Neural progenitor cell (in vitro differentiated cells): Measurements from ENCODE around the gene KRTAP1-1. TPM values are rescaled to one million over a fixed set of nuclear protein-coding genes. Genes with fewer than 3 reads are reported as not detected.
"Not testable (repeated sequence)": the region's sequence is repeated elsewhere in the genome, so short reads cannot be mapped to it uniquely, and the experiment has no call there.

Experiments
- DNase-seq: peaks from one replicate; pipeline ENCODE4 v3.0.0-alpha.2; 2016; ENCODE audit warnings: low spot score
- H2AFZ ChIP-seq: fragments of 200-600 bp; sonication (generic); replicated peaks from 2 replicates; pipeline ENCODE4 v1.6.1; 2016; ENCODE audit warnings: antibody characterized with exemption
- H3F3A ChIP-seq: fragments of 200-600 bp; sonication (generic); 2 replicates; pipeline ENCODE4 v1.6.1; 2016; ENCODE audit warnings: antibody characterized with exemption, low read depth
- H3K27ac ChIP-seq: fragments of 200-600 bp; sonication (generic); 2 replicates; pipeline ENCODE4 v1.5.1; 2016; ENCODE audit warnings: mild to moderate bottlenecking
- H3K27me3 ChIP-seq: fragments of 200-600 bp; sonication (generic); 2 replicates; pipeline ENCODE4 v1.6.1; 2016; ENCODE audit warnings: mild to moderate bottlenecking, moderate library complexity
- H3K36me3 ChIP-seq: fragments of 200-600 bp; sonication (generic); 2 replicates; pipeline ENCODE4 v1.5.1; 2016
- H3K4me1 ChIP-seq: fragments of 200-600 bp; sonication (generic); 2 replicates; pipeline ENCODE4 v1.6.1; 2016; ENCODE audit warnings: mixed run types
- H3K4me2 ChIP-seq: fragments of 200-600 bp; sonication (generic); 2 replicates; pipeline ENCODE4 v1.6.1; 2016
- H3K4me3 ChIP-seq: fragments of 200-600 bp; sonication (generic); 2 replicates; pipeline ENCODE4 v1.5.1; 2016
- H3K79me2 ChIP-seq: fragments of 200-600 bp; sonication (generic); 2 replicates; pipeline ENCODE4 v1.6.1; 2016; ENCODE audit warnings: low read depth
- H3K9ac ChIP-seq: fragments of 200-600 bp; sonication (generic); 2 replicates; pipeline ENCODE4 v1.6.1; 2016
- H3K9me3 ChIP-seq: fragments of 200-600 bp; sonication (generic); 2 replicates; pipeline ENCODE4 v1.5.1; 2016; ENCODE audit warnings: low read depth
- H4K20me1 ChIP-seq: fragments of 200-600 bp; sonication (generic); 2 replicates; pipeline ENCODE4 v1.6.1; 2016; ENCODE audit warnings: low read depth
- H3K27ac Mint-ChIP-seq: 3 replicates; pipeline ENCODE4 v1.8.0; 2021; ENCODE audit warnings: mixed read lengths
- H3K27me3 Mint-ChIP-seq: 2 replicates; pipeline ENCODE4 v1.8.0; 2022; ENCODE audit warnings: low read depth, mild to moderate bottlenecking, inconsistent platforms, moderate library complexity, mixed read lengths; ENCODE audit not compliant: insufficient read depth
- H3K36me3 Mint-ChIP-seq: 3 replicates; pipeline ENCODE4 v1.8.0; 2021; ENCODE audit warnings: mixed read lengths
- H3K4me1 Mint-ChIP-seq: 3 replicates; pipeline ENCODE4 v1.8.0; 2021; ENCODE audit warnings: mixed read lengths
- H3K4me3 Mint-ChIP-seq: 3 replicates; pipeline ENCODE4 v1.8.0; 2021; ENCODE audit warnings: mild to moderate bottlenecking, moderate library complexity, mixed read lengths
- H3K9me3 Mint-ChIP-seq: 3 replicates; pipeline ENCODE4 v1.8.0; 2020; ENCODE audit warnings: mixed read lengths
- CTCF ChIP-seq: fragments of 200-600 bp; sonication (generic); IDR thresholded peaks from 2 replicates; pipeline ENCODE4 v1.5.1; 2017; ENCODE audit warnings: antibody characterized with exemption, mild to moderate bottlenecking
- EZH2 ChIP-seq: fragments of 200-600 bp; sonication (generic); IDR thresholded peaks from 2 replicates; pipeline ENCODE4 v1.6.1; 2017; ENCODE audit warnings: antibody characterized with exemption, mild to moderate bottlenecking, moderate library complexity
- EZH2phosphoT487 ChIP-seq: fragments of 200-600 bp; sonication (generic); IDR thresholded peaks from 2 replicates; pipeline ENCODE4 v1.6.1; 2017; ENCODE audit warnings: antibody characterized with exemption
- total RNA-seq: library from RNA; depleted of rRNA; stranded (reverse); fragments of >200 nt; gene quantifications from 2 replicates; pipeline ENCODE4 v1.2.3, GENCODE V29; 2015; ENCODE audit warnings: low replicate concordance

The KRTAP1-1 gene
- total RNA-seq, 1 donor from 2014 or later, result not detected

- no peak for TF ChIP-seq EZH2phosphoT487
- no peak overlapping the region for H2AFZ ChIP-seq
- no peak overlapping the region for H3K4me3 ChIP-seq
- Mint-ChIP-seq H3K27me3 (no peaks in the 10 kb centered on the region), H3K27ac (no peak overlapping the region), H3K4me3 (no peak overlapping the region), H3K36me3 (no peaks in the 10 kb centered on the region), H3K9me3 (no peaks in the 10 kb centered on the region), H3K4me1 (peaks cover 4% of the 10 kb centered on the region)
- no peaks in the 10 kb centered on the region for H3K79me2 ChIP-seq
- no peaks in the 10 kb centered on the region for H3K4me1 ChIP-seq
- no peak overlapping the region for H3K27ac ChIP-seq
- no peak for DNase-seq
- no peaks in the 10 kb centered on the region for H3K36me3 ChIP-seq
- H3K4me2 ChIP-seq, result no peak overlapping the region
- H3K9me3 ChIP-seq, result no peaks in the 10 kb centered on the region
- H4K20me1 ChIP-seq, result no peaks in the 10 kb centered on the region
- no peak overlapping the region for H3K9ac ChIP-seq
- H3F3A ChIP-seq, result no peaks in the 10 kb centered on the region
- H3K27me3 ChIP-seq, result no peaks in the 10 kb centered on the region
Measured at GRCh38 chr17:41054025-41054424, 12.8 kb upstream of the KRTAP1-1 start.

- Histone ChIP-seq H4K20me1 (no peaks in the 10 kb centered on the region), H3K4me1 (no peaks in the 10 kb centered on the region), H3K4me3 (no peak overlapping the region), H3K79me2 (no peaks in the 10 kb centered on the region), H3F3A (no peaks in the 10 kb centered on the region), H3K9ac (no peak overlapping the region), H3K27me3 (no peaks in the 10 kb centered on the region), H3K4me2 (no peak overlapping the region), H2AFZ (no peak overlapping the region), H3K36me3 (no peaks in the 10 kb centered on the region), H3K9me3 (no peaks in the 10 kb centered on the region), H3K27ac (no peak overlapping the region)
- H3K4me1 Mint-ChIP-seq, result peaks cover 5% of the 10 kb centered on the region
- no peak for DNase-seq
- H3K27me3 Mint-ChIP-seq, result no peaks in the 10 kb centered on the region
- no peaks in the 10 kb centered on the region for H3K9me3 Mint-ChIP-seq
- H3K27ac Mint-ChIP-seq, result no peak overlapping the region
- H3K4me3 Mint-ChIP-seq, result no peak overlapping the region
- no peak for TF ChIP-seq EZH2phosphoT487
- no peak for TF ChIP-seq EZH2
- TF ChIP-seq CTCF, result no peak
- no peaks in the 10 kb centered on the region for H3K36me3 Mint-ChIP-seq
Measured at GRCh38 chr17:41052566-41052965, 11.3 kb upstream of the KRTAP1-1 start.

GRCh38 chr17:41049110-41049509 is 7.9 kb upstream of the KRTAP1-1 start:
- Mint-ChIP-seq H3K4me3 (no peak overlapping the region), H3K27ac (no peak overlapping the region), H3K27me3 (peaks cover 1% of the 10 kb centered on the region), H3K9me3 (no peaks in the 10 kb centered on the region), H3K4me1 (peaks cover 5% of the 10 kb centered on the region), H3K36me3 (no peaks in the 10 kb centered on the region)
- Histone ChIP-seq H3K9me3 (no peaks in the 10 kb centered on the region), H3F3A (no peaks in the 10 kb centered on the region), H3K27ac (no peak overlapping the region), H3K4me3 (no peak overlapping the region), H3K9ac (no peak overlapping the region), H3K27me3 (no peaks in the 10 kb centered on the region), H3K36me3 (no peaks in the 10 kb centered on the region), H4K20me1 (no peaks in the 10 kb centered on the region), H2AFZ (no peak overlapping the region), H3K4me2 (no peak overlapping the region), H3K4me1 (no peaks in the 10 kb centered on the region), H3K79me2 (no peaks in the 10 kb centered on the region)
- DNase-seq, result no peak
- no peak for TF ChIP-seq EZH2phosphoT487
- TF ChIP-seq CTCF, result no peak
- TF ChIP-seq EZH2, result no peak

GRCh38 chr17:41048441-41048840 is 7.2 kb upstream of the KRTAP1-1 start:
- no peaks in the 10 kb centered on the region for H3K36me3 Mint-ChIP-seq
- Histone ChIP-seq H3K9ac (no peak overlapping the region), H4K20me1 (no peaks in the 10 kb centered on the region), H3K27ac (no peak overlapping the region), H2AFZ (no peak overlapping the region), H3K36me3 (no peaks in the 10 kb centered on the region), H3K79me2 (no peaks in the 10 kb centered on the region), H3K4me2 (no peak overlapping the region), H3K9me3 (no peaks in the 10 kb centered on the region), H3K4me3 (no peak overlapping the region), H3K4me1 (no peaks in the 10 kb centered on the region), H3F3A (no peaks in the 10 kb centered on the region), H3K27me3 (no peaks in the 10 kb centered on the region)
- H3K9me3 Mint-ChIP-seq, result no peaks in the 10 kb centered on the region
- no peak for DNase-seq
- no peak overlapping the region for H3K27ac Mint-ChIP-seq
- peaks cover 2% of the 10 kb centered on the region for H3K27me3 Mint-ChIP-seq
- H3K4me1 Mint-ChIP-seq, result peaks cover 5% of the 10 kb centered on the region
- H3K4me3 Mint-ChIP-seq, result no peak overlapping the region
- no peak for TF ChIP-seq CTCF
- no peak for TF ChIP-seq EZH2
- TF ChIP-seq EZH2phosphoT487, result no peak

GRCh38 chr17:41046735-41047465 is 5.7 kb upstream of the KRTAP1-1 start, which contains the start of gene KRTAP2-1:
Gene KRTAP2-1 (minus strand): TSS chr17:41047316. CDS start chr17:41047267, 49 bp downstream.
- not testable (repeated sequence) for H3K27me3 ChIP-seq, H3K79me2 ChIP-seq, H2AFZ ChIP-seq, H3K4me1 ChIP-seq, H3K9ac ChIP-seq, H3K36me3 ChIP-seq, H3K36me3 Mint-ChIP-seq, H3K4me2 ChIP-seq, H3K4me3 ChIP-seq, H3K27ac ChIP-seq, H3K27me3 Mint-ChIP-seq, H3K4me3 Mint-ChIP-seq, H3K4me1 Mint-ChIP-seq, H3K9me3 Mint-ChIP-seq, H4K20me1 ChIP-seq, DNase-seq, H3K9me3 ChIP-seq, H3F3A ChIP-seq
- peak within 1 kb of the TSS; percentile 72 for H3K27ac Mint-ChIP-seq
